ENCODE results near the gene MAST4. TPM values are rescaled to one million over a fixed set of nuclear protein-coding genes. Genes with fewer than 3 reads are reported as not detected.
A peak's percentile ranks its signal among the peaks of the same experiment; 100 is the strongest.

Gene MAST4
- total RNA-seq, 1 donor from 2014 or later: 10.4 TPM

DNA sequence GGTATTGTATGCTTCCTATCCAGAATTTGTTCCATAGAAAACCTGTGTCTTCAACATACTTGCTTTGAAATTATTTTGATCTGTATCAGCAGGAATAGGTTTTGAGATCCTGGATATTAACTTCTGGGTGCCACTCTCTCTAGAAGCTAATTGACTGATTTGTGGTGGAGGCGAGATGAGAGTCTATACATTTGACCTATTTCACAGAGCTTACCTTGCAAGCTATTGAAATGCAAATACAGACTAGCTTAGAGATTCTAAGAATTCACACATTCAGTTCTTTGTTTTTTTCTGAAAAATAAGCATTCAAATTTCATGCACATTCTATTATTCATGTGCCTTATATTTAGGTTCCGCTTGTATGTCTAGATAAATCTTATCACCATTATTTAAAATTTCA is 246.3 kb downstream of the MAST4 start:
- Histone ChIP-seq H3K27me3 (ENCODE audit: control insufficient read depth in 3 of 3, insufficient read depth in 3 of 3, low read length in 3 of 3) (no peaks in the 10 kb centered on the region), H3K36me3 (ENCODE audit: control insufficient read depth in 3 of 3, insufficient read depth in 3 of 3, low read length in 3 of 3) (no peaks in the 10 kb centered on the region), H3K27ac (ENCODE audit: low read depth, low read length) (no peak overlapping the region), H3K9me3 (ENCODE audit: control insufficient read depth in 3 of 3, low read length in 3 of 3) (no peaks in the 10 kb centered on the region), H3K4me3 (ENCODE audit: low read length in 3 of 3) (no peak overlapping the region), H3K9ac (ENCODE audit: low read depth in 1 of 3, low read length in 3 of 3) (no peak overlapping the region), H3K4me1 (ENCODE audit: control insufficient read depth in 3 of 3, insufficient read depth in 3 of 3, low read length in 3 of 3) (no peaks in the 10 kb centered on the region)

DNA sequence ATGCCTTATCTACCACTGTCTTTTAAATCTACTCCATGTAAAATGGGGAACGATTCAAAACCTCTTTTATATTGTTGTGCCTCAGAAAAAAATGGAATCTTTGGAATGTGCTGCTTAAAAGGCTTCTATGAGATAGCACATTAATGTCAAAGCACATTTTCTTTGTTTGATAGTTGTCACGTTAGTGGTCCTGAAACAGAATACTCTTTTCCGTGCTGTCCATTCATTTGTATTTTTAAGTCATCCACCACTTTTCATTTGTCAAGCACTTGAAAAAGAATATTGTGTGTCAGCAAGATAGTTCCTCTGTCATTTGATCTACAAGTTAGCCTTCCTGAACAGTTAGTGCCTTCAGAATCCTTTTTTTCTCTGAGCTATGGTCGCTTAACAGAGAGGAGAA is 246.9 kb downstream of the MAST4 start:
- Histone ChIP-seq H3K4me1 (ENCODE audit: control insufficient read depth in 3 of 3, insufficient read depth in 3 of 3, low read length in 3 of 3) (no peaks in the 10 kb centered on the region), H3K4me3 (ENCODE audit: low read length in 3 of 3) (no peak overlapping the region), H3K27ac (ENCODE audit: low read depth, low read length) (peak overlapping the region; percentile 16), H3K9me3 (ENCODE audit: control insufficient read depth in 3 of 3, low read length in 3 of 3) (no peaks in the 10 kb centered on the region), H3K36me3 (ENCODE audit: control insufficient read depth in 3 of 3, insufficient read depth in 3 of 3, low read length in 3 of 3) (no peaks in the 10 kb centered on the region), H3K9ac (ENCODE audit: low read depth in 1 of 3, low read length in 3 of 3) (no peak overlapping the region), H3K27me3 (ENCODE audit: control insufficient read depth in 3 of 3, insufficient read depth in 3 of 3, low read length in 3 of 3) (no peaks in the 10 kb centered on the region)

DNA sequence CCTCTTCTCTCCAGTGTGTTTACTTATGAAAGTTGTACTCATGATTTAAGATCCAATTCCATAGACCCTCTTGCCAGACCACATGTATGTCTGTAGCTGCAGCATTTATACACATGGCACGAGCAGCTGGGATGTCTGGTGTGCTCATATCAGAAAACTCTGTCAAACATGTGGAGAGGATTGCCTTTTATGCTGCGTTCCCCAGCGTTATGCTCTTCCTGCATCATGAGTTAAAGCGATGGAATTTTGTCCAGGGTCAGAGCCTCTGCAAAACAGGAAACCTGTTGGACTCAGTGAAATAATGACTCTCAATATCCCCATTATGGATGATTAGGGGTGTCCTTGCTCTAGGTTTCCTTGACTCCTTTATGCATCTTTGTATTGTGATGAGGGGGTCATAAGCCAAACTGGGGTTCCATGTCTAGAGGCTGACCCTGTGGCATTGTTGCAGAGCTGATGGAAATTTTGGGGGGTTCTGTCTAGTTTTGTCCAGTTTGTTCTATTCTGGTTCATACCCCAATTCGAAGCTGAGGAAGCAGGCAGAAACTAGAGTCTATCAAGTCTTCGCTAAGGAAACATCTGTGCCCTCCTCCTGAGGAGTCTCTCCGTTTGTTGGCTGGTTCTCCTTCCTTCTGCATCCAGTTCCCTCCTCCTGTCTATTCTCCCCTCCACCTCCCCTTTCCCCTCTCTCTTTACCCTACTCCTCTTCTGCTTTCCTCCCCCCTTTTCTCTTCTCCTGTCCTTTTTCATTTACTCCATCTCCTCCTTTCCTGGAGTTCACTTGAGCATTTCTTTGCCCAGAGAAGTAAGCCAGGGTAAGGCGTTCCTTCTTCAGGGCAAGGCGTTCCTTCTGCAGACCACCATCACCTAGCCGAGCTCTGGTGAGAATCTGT is 252.8 kb downstream of the MAST4 start:
- Histone ChIP-seq H3K9me3 (ENCODE audit: control insufficient read depth in 3 of 3, low read length in 3 of 3) (no peaks in the 10 kb centered on the region), H3K27ac (ENCODE audit: low read depth, low read length) (no peak overlapping the region), H3K4me3 (ENCODE audit: low read length in 3 of 3) (no peak overlapping the region), H3K27me3 (ENCODE audit: control insufficient read depth in 3 of 3, insufficient read depth in 3 of 3, low read length in 3 of 3) (no peaks in the 10 kb centered on the region), H3K36me3 (ENCODE audit: control insufficient read depth in 3 of 3, insufficient read depth in 3 of 3, low read length in 3 of 3) (no peaks in the 10 kb centered on the region), H3K4me1 (ENCODE audit: control insufficient read depth in 3 of 3, insufficient read depth in 3 of 3, low read length in 3 of 3) (no peaks in the 10 kb centered on the region), H3K9ac (ENCODE audit: low read depth in 1 of 3, low read length in 3 of 3) (no peak overlapping the region)

DNA sequence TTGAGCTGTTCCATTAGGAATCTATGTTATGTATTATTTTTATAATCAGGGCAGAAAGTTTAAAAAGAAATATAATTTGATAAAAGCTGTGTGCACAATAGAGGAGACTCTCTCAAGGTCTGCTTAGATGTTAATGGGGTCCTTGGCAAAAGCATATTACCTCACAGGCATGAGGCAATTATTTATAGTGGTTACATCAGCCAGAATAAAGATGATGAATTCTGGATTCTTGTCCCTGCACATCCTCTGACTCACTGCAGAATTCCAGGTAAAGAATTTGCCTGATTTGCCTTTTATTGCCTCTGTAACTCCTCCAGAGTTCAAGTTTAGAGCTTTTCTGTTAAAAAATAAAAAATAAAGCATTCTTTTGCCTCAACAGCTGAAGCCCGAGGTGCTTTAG is 253.6 kb downstream of the MAST4 start:
- no peaks in the 10 kb centered on the region for H3K27me3 ChIP-seq (ENCODE audit: control insufficient read depth in 3 of 3, insufficient read depth in 3 of 3, low read length in 3 of 3)
- H3K4me3 ChIP-seq (ENCODE audit: low read length in 3 of 3): no peak overlapping the region
- no peaks in the 10 kb centered on the region for H3K9me3 ChIP-seq (ENCODE audit: control insufficient read depth in 3 of 3, low read length in 3 of 3)
- H3K9ac ChIP-seq (ENCODE audit: low read depth in 1 of 3, low read length in 3 of 3): no peak overlapping the region
- no peak overlapping the region for H3K27ac ChIP-seq (ENCODE audit: low read depth, low read length)
- no peaks in the 10 kb centered on the region for H3K36me3 ChIP-seq (ENCODE audit: control insufficient read depth in 3 of 3, insufficient read depth in 3 of 3, low read length in 3 of 3)
- H3K4me1 ChIP-seq (ENCODE audit: control insufficient read depth in 3 of 3, insufficient read depth in 3 of 3, low read length in 3 of 3): no peaks in the 10 kb centered on the region

DNA sequence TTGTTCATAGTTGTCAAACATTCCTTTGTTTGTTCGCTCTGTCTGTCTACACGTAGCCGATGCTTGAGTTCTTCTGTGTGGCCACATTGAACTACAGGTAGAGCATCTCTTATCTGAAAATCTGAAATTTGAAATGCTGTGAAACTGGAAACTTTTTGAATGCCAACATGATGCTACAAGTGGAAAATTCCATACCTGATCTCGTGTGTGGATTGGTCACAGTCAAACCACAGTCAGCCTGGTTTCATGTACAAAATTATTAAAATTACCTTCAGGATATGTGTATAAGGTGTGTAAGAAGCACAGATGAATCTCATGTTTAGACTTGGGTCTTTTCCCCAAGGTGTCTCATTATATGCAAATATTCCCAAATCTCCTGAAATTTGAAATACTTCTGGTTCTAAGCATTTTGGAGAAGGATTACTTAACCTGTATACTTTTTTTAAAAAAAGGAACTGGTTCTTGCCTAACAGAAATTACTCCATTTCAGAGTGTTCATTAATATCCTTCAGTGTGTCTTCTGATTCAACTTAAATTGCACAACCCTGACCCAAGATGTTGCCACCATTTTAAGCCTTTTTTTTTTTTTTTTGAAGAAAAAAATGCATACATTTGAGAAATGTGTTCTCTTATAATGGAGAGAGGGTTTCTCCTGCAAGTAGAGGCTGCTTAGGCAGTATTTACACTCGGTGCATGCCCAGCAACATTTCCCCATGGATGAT is 254.3 kb downstream of the MAST4 start:
- no peak overlapping the region for H3K9ac ChIP-seq (ENCODE audit: low read depth in 1 of 3, low read length in 3 of 3)
- H3K4me3 ChIP-seq (ENCODE audit: low read length in 3 of 3): no peak overlapping the region
- no peaks in the 10 kb centered on the region for H3K27me3 ChIP-seq (ENCODE audit: control insufficient read depth in 3 of 3, insufficient read depth in 3 of 3, low read length in 3 of 3)
- H3K9me3 ChIP-seq (ENCODE audit: control insufficient read depth in 3 of 3, low read length in 3 of 3): no peaks in the 10 kb centered on the region
- H3K4me1 ChIP-seq (ENCODE audit: control insufficient read depth in 3 of 3, insufficient read depth in 3 of 3, low read length in 3 of 3): no peaks in the 10 kb centered on the region
- no peak overlapping the region for H3K27ac ChIP-seq (ENCODE audit: low read depth, low read length)
- no peaks in the 10 kb centered on the region for H3K36me3 ChIP-seq (ENCODE audit: control insufficient read depth in 3 of 3, insufficient read depth in 3 of 3, low read length in 3 of 3)

DNA sequence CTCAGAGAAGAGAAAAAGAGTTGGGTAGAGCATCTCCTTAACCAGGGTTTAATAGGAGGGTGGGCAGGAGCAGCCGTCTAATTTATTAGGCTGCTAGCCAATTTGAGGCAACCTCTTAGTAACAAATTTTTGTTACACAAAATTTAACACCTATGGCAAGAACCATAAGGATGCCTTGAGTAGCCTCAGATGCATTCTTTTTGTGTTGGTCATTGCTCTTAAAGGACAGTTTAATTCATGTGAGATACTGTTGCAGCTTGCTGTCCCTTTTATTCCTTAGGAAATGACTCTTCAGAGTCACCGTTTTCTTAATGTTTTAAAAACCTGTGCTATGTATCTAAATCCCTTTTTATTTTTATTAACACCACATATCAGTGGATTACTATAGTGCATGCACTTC is 255.1 kb downstream of the MAST4 start:
- H3K9me3 ChIP-seq (ENCODE audit: control insufficient read depth in 3 of 3, low read length in 3 of 3): no peaks in the 10 kb centered on the region
- no peak overlapping the region for H3K9ac ChIP-seq (ENCODE audit: low read depth in 1 of 3, low read length in 3 of 3)
- no peak overlapping the region for H3K4me3 ChIP-seq (ENCODE audit: low read length in 3 of 3)
- no peaks in the 10 kb centered on the region for H3K27me3 ChIP-seq (ENCODE audit: control insufficient read depth in 3 of 3, insufficient read depth in 3 of 3, low read length in 3 of 3)
- no peaks in the 10 kb centered on the region for H3K4me1 ChIP-seq (ENCODE audit: control insufficient read depth in 3 of 3, insufficient read depth in 3 of 3, low read length in 3 of 3)
- no peak overlapping the region for H3K27ac ChIP-seq (ENCODE audit: low read depth, low read length)
- no peaks in the 10 kb centered on the region for H3K36me3 ChIP-seq (ENCODE audit: control insufficient read depth in 3 of 3, insufficient read depth in 3 of 3, low read length in 3 of 3)

DNA sequence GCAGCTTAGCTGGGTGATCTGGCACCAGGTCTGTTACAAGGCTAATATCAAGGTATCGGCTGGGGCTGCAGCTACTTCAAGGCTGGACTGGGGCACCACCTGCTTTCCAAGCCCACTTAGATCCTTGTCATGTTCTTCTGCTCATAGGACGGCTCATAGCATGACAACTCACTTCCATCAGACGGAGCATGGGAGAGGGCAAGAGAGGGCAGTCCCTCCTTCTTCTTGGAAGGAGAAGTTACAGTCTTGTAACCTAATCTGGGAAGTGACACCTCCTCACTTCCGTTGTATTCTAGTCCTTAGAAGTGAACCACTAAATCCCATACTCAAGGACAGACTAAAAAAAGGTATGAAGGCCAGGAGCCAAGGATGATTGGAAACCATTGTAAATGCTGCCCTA is 258.2 kb downstream of the MAST4 start:
- no peak overlapping the region for H3K9ac ChIP-seq (ENCODE audit: low read depth in 1 of 3, low read length in 3 of 3)
- H3K27ac ChIP-seq (ENCODE audit: low read depth, low read length): no peak overlapping the region
- no peak overlapping the region for H3K4me3 ChIP-seq (ENCODE audit: low read length in 3 of 3)
- no peaks in the 10 kb centered on the region for H3K36me3 ChIP-seq (ENCODE audit: control insufficient read depth in 3 of 3, insufficient read depth in 3 of 3, low read length in 3 of 3)
- no peaks in the 10 kb centered on the region for H3K27me3 ChIP-seq (ENCODE audit: control insufficient read depth in 3 of 3, insufficient read depth in 3 of 3, low read length in 3 of 3)
- no peaks in the 10 kb centered on the region for H3K9me3 ChIP-seq (ENCODE audit: control insufficient read depth in 3 of 3, low read length in 3 of 3)
- H3K4me1 ChIP-seq (ENCODE audit: control insufficient read depth in 3 of 3, insufficient read depth in 3 of 3, low read length in 3 of 3): no peaks in the 10 kb centered on the region

DNA sequence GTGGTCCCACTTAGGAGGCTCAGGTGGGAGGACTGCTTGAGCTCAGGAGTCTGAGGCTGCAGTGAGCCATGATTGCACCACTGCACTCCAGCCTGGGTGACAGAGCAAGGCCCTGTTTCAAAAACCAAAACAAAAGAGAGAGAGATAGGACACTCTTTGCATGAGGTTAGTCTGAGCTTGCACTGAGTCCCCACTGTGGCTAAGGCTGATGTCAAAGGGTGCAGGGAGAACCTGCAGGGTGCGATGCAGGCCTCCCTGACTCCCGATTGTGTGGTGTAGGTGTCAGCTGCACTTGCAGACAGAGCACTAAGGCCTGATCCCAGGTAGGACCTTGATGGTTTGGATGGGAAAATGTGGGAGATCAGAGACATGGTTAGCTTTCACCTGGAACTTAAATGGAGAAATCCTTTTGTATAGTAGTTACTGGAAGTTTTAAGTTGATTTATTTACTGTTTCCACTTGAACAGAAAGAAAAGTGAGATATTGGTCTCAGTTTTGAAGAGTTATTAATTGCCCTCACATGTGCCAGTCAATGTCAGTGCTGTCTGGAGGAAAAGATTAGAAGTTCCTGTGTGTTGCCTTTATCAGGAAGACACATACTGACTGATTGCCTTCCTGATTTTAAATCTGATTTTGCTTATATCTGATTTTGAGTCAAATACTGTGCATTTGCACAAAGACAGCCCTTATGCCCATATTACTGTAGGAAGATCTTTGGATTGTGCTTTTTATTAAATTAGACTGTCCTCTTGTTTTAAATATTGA is 260.0 kb downstream of the MAST4 start:
- no peaks in the 10 kb centered on the region for H3K4me1 ChIP-seq (ENCODE audit: control insufficient read depth in 3 of 3, insufficient read depth in 3 of 3, low read length in 3 of 3)
- H3K9ac ChIP-seq (ENCODE audit: low read depth in 1 of 3, low read length in 3 of 3): no peak overlapping the region
- no peak overlapping the region for H3K4me3 ChIP-seq (ENCODE audit: low read length in 3 of 3)
- H3K9me3 ChIP-seq (ENCODE audit: control insufficient read depth in 3 of 3, low read length in 3 of 3): no peaks in the 10 kb centered on the region
- no peaks in the 10 kb centered on the region for H3K27me3 ChIP-seq (ENCODE audit: control insufficient read depth in 3 of 3, insufficient read depth in 3 of 3, low read length in 3 of 3)
- no peak overlapping the region for H3K27ac ChIP-seq (ENCODE audit: low read depth, low read length)
- no peaks in the 10 kb centered on the region for H3K36me3 ChIP-seq (ENCODE audit: control insufficient read depth in 3 of 3, insufficient read depth in 3 of 3, low read length in 3 of 3)

DNA sequence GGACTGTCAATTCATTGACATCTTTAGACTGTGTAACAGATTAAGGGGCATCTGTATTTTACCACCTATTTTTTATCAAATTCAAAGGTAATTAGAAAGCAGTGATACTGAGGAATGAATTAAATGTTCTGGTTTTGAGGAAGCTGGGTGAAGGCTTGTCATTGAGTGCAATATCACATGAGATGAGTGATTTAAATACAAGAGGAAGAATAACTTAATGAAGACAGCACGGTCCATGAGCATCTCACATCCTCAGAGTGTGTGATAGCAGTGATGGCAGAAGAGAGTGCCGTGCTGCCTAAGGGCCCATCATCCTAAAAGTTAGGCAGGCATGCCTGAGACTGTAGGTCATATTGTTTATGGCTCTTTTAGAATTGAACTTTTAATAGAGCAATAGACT is 263.3 kb downstream of the MAST4 start:
- Histone ChIP-seq H3K27me3 (ENCODE audit: control insufficient read depth in 3 of 3, insufficient read depth in 3 of 3, low read length in 3 of 3) (no peaks in the 10 kb centered on the region), H3K4me3 (ENCODE audit: low read length in 3 of 3) (no peak overlapping the region), H3K36me3 (ENCODE audit: control insufficient read depth in 3 of 3, insufficient read depth in 3 of 3, low read length in 3 of 3) (no peaks in the 10 kb centered on the region), H3K9ac (ENCODE audit: low read depth in 1 of 3, low read length in 3 of 3) (no peak overlapping the region), H3K27ac (ENCODE audit: low read depth, low read length) (no peak overlapping the region), H3K9me3 (ENCODE audit: control insufficient read depth in 3 of 3, low read length in 3 of 3) (no peaks in the 10 kb centered on the region), H3K4me1 (ENCODE audit: control insufficient read depth in 3 of 3, insufficient read depth in 3 of 3, low read length in 3 of 3) (no peaks in the 10 kb centered on the region)
